ENCODE data around the gene BCAS3.
"Not testable (repeated sequence)": the region's sequence is repeated elsewhere in the genome, so short reads cannot be mapped to it uniquely, and the experiment has no call there.

The BCAS3 gene

GRCh38 chr17:61129267-61130254 is 451.9 kb downstream of the BCAS3 start:
- DNase-seq (ENCODE audit: low read depth), result no peak

GRCh38 chr17:61130330-61130729 is 452.7 kb downstream of the BCAS3 start:
- DNase-seq (ENCODE audit: low read depth), result no peak

- DNase-seq (ENCODE audit: low read depth), result no peak
These were observed 453.9 kb downstream of the BCAS3 start for GRCh38 chr17:61131585-61131984.

- DNase-seq (ENCODE audit: low read depth), result no peak
These were observed 454.9 kb downstream of the BCAS3 start for GRCh38 chr17:61132524-61132923.

GRCh38 chr17:61133853-61134252 is 456.2 kb downstream of the BCAS3 start:
- no peak for DNase-seq (ENCODE audit: low read depth)

- no peak for DNase-seq (ENCODE audit: low read depth)
These were observed 457.0 kb downstream of the BCAS3 start for GRCh38 chr17:61134551-61135235.

- DNase-seq (ENCODE audit: low read depth), result no peak
These were observed 458.1 kb downstream of the BCAS3 start for GRCh38 chr17:61135782-61136181.

- no peak for DNase-seq (ENCODE audit: low read depth)
These were observed 458.6 kb downstream of the BCAS3 start for GRCh38 chr17:61136296-61136695.

GRCh38 chr17:61139219-61139618 is 461.6 kb downstream of the BCAS3 start:
- DNase-seq (ENCODE audit: low read depth), result peak; percentile 56

GRCh38 chr17:61140081-61140786 is 462.6 kb downstream of the BCAS3 start:
- no peak for DNase-seq (ENCODE audit: low read depth)

- no peak for DNase-seq (ENCODE audit: low read depth)
These were observed 465.4 kb downstream of the BCAS3 start for GRCh38 chr17:61143026-61143425.

GRCh38 chr17:61144137-61144536 is 466.5 kb downstream of the BCAS3 start:
- DNase-seq (ENCODE audit: low read depth), result no peak

- no peak for DNase-seq (ENCODE audit: low read depth)
These were observed 467.2 kb downstream of the BCAS3 start for GRCh38 chr17:61144617-61145564.

GRCh38 chr17:61146833-61147232 is 469.2 kb downstream of the BCAS3 start:
- DNase-seq (ENCODE audit: low read depth), result not testable (repeated sequence)

- DNase-seq (ENCODE audit: low read depth), result no peak
These were observed 471.6 kb downstream of the BCAS3 start for GRCh38 chr17:61149106-61149825.

- DNase-seq (ENCODE audit: low read depth), result no peak
These were observed 472.3 kb downstream of the BCAS3 start for GRCh38 chr17:61149862-61150362.

GRCh38 chr17:61150686-61151299 is 473.1 kb downstream of the BCAS3 start:
- DNase-seq (ENCODE audit: low read depth), result no peak

- DNase-seq (ENCODE audit: low read depth), result no peak
These were observed 475.2 kb downstream of the BCAS3 start for GRCh38 chr17:61152898-61153297.

- no peak for DNase-seq (ENCODE audit: low read depth)
These were observed 478.1 kb downstream of the BCAS3 start for GRCh38 chr17:61155590-61156237.
